Trophoblast cell (in vitro differentiated cells and primary cell): ENCODE data around the gene FIZ1.
"Not testable (repeated sequence)": the region's sequence is repeated elsewhere in the genome, so short reads cannot be mapped to it uniquely, and the experiment has no call there.

Experiments used
- DNase-seq, 2 donors: peaks; one replicate each; pipeline ENCODE4 v3.0.0-alpha.2; 2016
- H2AFZ ChIP-seq: 2 replicates; pipeline ENCODE4 v1.6.1; 2013; ENCODE audit warnings: low read length, moderate library complexity, mild to moderate bottlenecking; ENCODE audit not compliant: insufficient read depth, poor library complexity
- H2AK5ac ChIP-seq: 2 replicates; pipeline ENCODE4 v1.6.1; 2013; ENCODE audit warnings: mild to moderate bottlenecking, low read length
- H2BK120ac ChIP-seq: 2 replicates; pipeline ENCODE4 v1.6.1; 2013; ENCODE audit warnings: low read length, mild to moderate bottlenecking, moderate library complexity; ENCODE audit not compliant: insufficient read depth, poor library complexity
- H2BK12ac ChIP-seq: 2 replicates; pipeline ENCODE4 v1.6.1; 2013; ENCODE audit warnings: mild to moderate bottlenecking, low read length, moderate library complexity
- H2BK5ac ChIP-seq: 2 replicates; pipeline ENCODE4 v1.6.1; 2013; ENCODE audit warnings: low read length, low read depth, moderate library complexity, mild to moderate bottlenecking; ENCODE audit not compliant: poor library complexity
- H3K14ac ChIP-seq: 2 replicates; pipeline ENCODE4 v1.6.1; 2013; ENCODE audit warnings: mild to moderate bottlenecking, low read length
- H3K18ac ChIP-seq: 2 replicates; pipeline ENCODE4 v1.6.1; 2013; ENCODE audit warnings: mild to moderate bottlenecking, low read length
- H3K23ac ChIP-seq: 2 replicates; pipeline ENCODE4 v1.6.1; 2013; ENCODE audit warnings: low read length
- H3K27ac ChIP-seq: 2 replicates; pipeline ENCODE4 v1.5.1; 2013; ENCODE audit warnings: low read depth, mild to moderate bottlenecking, inconsistent platforms, low read length, moderate library complexity
- H3K27me3 ChIP-seq: 2 replicates; pipeline ENCODE4 v1.6.1; 2013; ENCODE audit warnings: inconsistent platforms, mild to moderate bottlenecking, low read length, moderate library complexity; ENCODE audit not compliant: insufficient read depth
- H3K36me3 ChIP-seq, 2 experiments: 1 replicate in 1 of 2; 2 replicates in 1 of 2; pipeline ENCODE4 v1.6.1; 2013; ENCODE audit warnings: low read length in 2 of 2, mild to moderate bottlenecking in 2 of 2, moderate library complexity in 1 of 2; ENCODE audit not compliant: insufficient read depth in 2 of 2, control insufficient read depth in 1 of 2
- H3K4ac ChIP-seq: 2 replicates; pipeline ENCODE4 v1.6.1; 2013; ENCODE audit warnings: low read depth, mild to moderate bottlenecking, low read length, moderate library complexity
- H3K4me1 ChIP-seq, 2 experiments: 1 replicate in 1 of 2; 2 replicates in 1 of 2; pipeline ENCODE4 v1.6.1; 2013; ENCODE audit warnings: low read length in 2 of 2, mild to moderate bottlenecking in 2 of 2, moderate library complexity in 1 of 2; ENCODE audit not compliant: insufficient read depth in 2 of 2, control insufficient read depth in 1 of 2
- H3K4me2 ChIP-seq: 2 replicates; pipeline ENCODE4 v1.6.1; 2013; ENCODE audit warnings: inconsistent platforms, mild to moderate bottlenecking, low read length, moderate library complexity
- H3K4me3 ChIP-seq: 2 replicates; pipeline ENCODE4 v1.5.1; 2013; ENCODE audit warnings: mild to moderate bottlenecking, low read depth, low read length, inconsistent platforms
- H3K79me1 ChIP-seq: one replicate; pipeline ENCODE4 v1.6.1; 2013; ENCODE audit warnings: low read length
- H3K79me2 ChIP-seq: 2 replicates; pipeline ENCODE4 v1.6.1; 2013; ENCODE audit warnings: low read length, mild to moderate bottlenecking; ENCODE audit not compliant: control insufficient read depth, insufficient read depth, poor library complexity
- H3K9ac ChIP-seq: 2 replicates; pipeline ENCODE4 v1.6.1; 2013; ENCODE audit warnings: mild to moderate bottlenecking, low read length
- H3K9me3 ChIP-seq: 2 replicates; pipeline ENCODE4 v1.6.1; 2013; ENCODE audit warnings: low read depth, mild to moderate bottlenecking, control low read depth, inconsistent platforms, low read length; ENCODE audit not compliant: insufficient read depth
- H4K12ac ChIP-seq: 2 replicates; pipeline ENCODE4 v1.6.1; 2013; ENCODE audit warnings: low read depth, mild to moderate bottlenecking, low read length, moderate library complexity
- H4K8ac ChIP-seq: 2 replicates; pipeline ENCODE4 v1.6.1; 2013; ENCODE audit warnings: low read depth, mild to moderate bottlenecking, low read length, moderate library complexity
- H4K91ac ChIP-seq: one replicate; pipeline ENCODE4 v1.6.1; 2013; ENCODE audit warnings: low read depth, mild to moderate bottlenecking, low read length, moderate library complexity
- WGBS: extraction: QIAGEN DNeasy Blood & Tissue Kit; methylation state at CpG from one replicate; pipeline ENCODE4 v1.1.7; 2013; ENCODE audit warnings: missing lambda C conversion rate; ENCODE audit not compliant: insufficient read length, insufficient coverage; ENCODE audit errors: extremely low coverage; 5-methylcytosine and 5-hydroxymethylcytosine counted together

Gene FIZ1

DNA sequence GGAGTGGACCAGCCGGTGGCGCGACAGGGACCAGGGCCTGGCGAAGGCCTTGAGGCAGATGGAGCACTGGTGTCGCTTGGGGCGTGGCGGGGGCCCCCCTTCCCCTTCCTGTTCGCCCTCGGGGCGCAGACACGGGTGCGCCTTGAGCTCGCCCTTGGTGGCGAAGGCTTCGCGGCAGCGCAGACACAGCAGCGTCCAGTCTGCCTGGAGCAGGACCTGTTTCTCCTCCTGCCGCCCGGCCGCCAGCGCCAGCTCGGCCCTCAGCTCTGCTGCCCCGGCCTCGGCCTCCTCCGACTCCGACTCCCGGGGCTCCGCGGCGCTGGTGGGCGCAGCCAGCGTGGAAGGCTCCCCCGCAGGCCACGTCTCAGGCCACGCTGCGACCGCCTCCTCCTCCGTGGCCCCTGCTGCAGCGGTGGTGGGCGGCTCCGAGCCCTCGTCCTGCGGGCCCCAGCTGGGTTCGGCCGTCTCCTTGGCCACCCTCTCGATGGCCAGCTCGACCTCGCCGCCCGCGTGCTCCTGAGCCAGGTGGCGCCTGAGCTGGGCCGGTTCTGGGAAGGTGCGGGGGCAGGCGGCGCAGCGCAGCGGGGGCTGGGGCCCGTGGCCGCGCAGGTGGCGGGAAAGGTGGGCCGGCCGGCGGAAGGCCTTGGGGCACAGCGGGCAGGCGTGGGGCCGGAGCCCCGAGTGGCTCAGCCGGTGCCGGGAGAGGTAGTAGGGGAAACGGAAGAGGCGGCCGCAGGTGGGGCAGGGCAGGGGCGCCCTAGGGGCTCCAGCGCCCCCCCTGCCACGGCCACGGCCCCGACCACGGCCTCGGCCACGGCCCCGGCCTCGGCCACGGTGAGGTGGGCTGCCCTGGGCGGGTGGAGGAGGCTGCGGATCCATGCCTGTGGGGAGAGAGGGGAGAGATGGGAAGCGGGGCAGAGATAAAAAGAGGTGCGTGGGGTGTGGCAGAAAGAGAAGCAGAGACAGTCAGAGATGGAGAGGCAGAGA, 20.3 kb downstream of the FIZ1 start:
- WGBS = no CpG with 5 or more reads among the region's 90 CpGs
- H3K79me2 ChIP-seq = peaks cover 11% of the 10 kb centered on the region
- no peak overlapping the region for H3K9ac ChIP-seq
- no peak overlapping the region for H2BK5ac ChIP-seq
- H2AK5ac ChIP-seq = no peak overlapping the region
- peaks cover 13% of the 10 kb centered on the region for H3K79me1 ChIP-seq
- H3K23ac ChIP-seq = no peak overlapping the region
- no peak overlapping the region for H3K14ac ChIP-seq
- no peak overlapping the region for H2BK12ac ChIP-seq
- H4K12ac ChIP-seq = peak overlapping the region; percentile 10
- H4K91ac ChIP-seq = peak overlapping the region; percentile 78
- H3K4me2 ChIP-seq = peak overlapping the region; percentile 81
- H3K27me3 ChIP-seq = no peaks in the 10 kb centered on the region
- H2BK120ac ChIP-seq = no peak overlapping the region
- DNase-seq = no peak
- H3K36me3 ChIP-seq = peaks cover 25 to 26% of the 10 kb centered on the region in 2 experiments
- no peak overlapping the region for H2AFZ ChIP-seq
- no peak overlapping the region for H3K18ac ChIP-seq
- H3K4me1 ChIP-seq = peaks cover 3 to 7% of the 10 kb centered on the region in 2 experiments
- no peak overlapping the region for H3K27ac ChIP-seq
- H4K8ac ChIP-seq = no peak overlapping the region
- peaks cover 2% of the 10 kb centered on the region for H3K9me3 ChIP-seq
- peak overlapping the region; percentile 84 for H3K4ac ChIP-seq
- peak overlapping the region; percentile 10 for H3K4me3 ChIP-seq

DNA sequence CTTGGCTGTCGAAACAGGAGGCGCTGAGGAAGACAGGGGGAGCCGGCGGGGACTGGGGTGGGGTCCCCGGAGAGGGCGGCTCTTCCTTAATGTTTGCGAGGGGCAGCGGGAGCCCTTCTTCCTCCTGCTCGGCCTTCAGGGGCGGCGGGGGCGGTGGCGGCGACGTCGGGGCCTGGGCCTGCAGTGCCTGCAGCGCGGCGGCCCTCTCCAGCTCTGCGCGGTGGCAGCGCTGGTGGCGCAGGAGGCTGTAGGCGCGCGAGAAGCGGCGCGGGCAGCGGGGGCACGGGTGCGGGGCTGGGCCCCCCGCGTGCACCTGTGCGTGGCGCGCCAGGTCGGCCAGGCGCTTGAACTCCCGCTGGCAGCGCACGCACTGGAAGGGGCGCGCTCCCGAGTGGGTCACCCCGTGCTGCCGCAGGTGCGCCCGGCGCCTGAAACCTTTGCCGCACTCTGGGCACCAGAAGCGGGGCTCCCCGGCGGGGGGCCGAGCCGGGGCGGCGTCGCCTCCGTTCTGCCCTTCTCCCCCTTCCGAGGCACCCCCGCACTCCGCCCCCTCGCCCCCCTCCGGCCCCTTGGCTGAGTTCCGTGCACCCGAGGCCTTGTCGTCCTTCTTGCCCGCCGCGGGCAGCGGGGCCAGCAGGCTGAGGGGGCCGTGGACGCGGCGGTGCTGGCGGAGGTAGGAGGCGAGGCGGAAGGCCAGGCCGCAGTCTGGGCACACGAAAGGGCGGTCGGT, 21.1 kb downstream of the FIZ1 start:
- no peak overlapping the region for H2BK5ac ChIP-seq
- peaks cover 13% of the 10 kb centered on the region for H3K79me1 ChIP-seq
- H3K4me2 ChIP-seq = no peak overlapping the region
- peaks cover 3 to 7% of the 10 kb centered on the region in 2 experiments for H3K4me1 ChIP-seq
- no peak overlapping the region for H2BK12ac ChIP-seq
- H3K27me3 ChIP-seq = no peaks in the 10 kb centered on the region
- no peak for DNase-seq
- H3K4me3 ChIP-seq = no peak overlapping the region
- H3K36me3 ChIP-seq = peaks cover 25 to 26% of the 10 kb centered on the region in 2 experiments
- no peak overlapping the region for H2AK5ac ChIP-seq
- H2AFZ ChIP-seq = no peak overlapping the region
- no peak overlapping the region for H3K18ac ChIP-seq
- peaks cover 11% of the 10 kb centered on the region for H3K79me2 ChIP-seq
- no peak overlapping the region for H2BK120ac ChIP-seq
- H4K12ac ChIP-seq = no peak overlapping the region
- H4K91ac ChIP-seq = no peak overlapping the region
- peaks cover 2% of the 10 kb centered on the region for H3K9me3 ChIP-seq
- no peak overlapping the region for H3K23ac ChIP-seq
- no peak overlapping the region for H3K9ac ChIP-seq
- no peak overlapping the region for H3K27ac ChIP-seq
- no peak overlapping the region for H3K4ac ChIP-seq
- no peak overlapping the region for H3K14ac ChIP-seq
- H4K8ac ChIP-seq = no peak overlapping the region
- WGBS = no CpG with 5 or more reads among the region's 83 CpGs

DNA sequence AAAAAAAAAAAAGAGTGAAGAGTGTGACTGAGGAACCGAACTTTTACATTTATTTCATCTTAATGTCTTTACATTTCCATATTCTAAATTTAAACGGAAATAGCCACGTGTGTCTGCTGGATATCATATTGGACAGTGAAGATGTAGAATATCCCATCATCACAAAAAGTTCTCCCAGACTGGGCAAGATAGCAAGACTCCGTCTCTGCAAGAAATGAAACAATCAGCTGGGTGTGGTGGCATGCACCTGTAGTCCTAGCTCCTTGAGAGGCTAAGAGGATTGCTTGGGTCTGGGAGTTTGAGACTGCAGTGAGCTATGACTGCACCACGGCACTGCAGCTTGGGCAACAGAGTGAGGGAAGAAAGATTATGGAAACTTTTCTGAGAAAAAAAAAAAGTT, 22.6 kb downstream of the FIZ1 start:
- H3K4me2 ChIP-seq = no peak overlapping the region
- H2AFZ ChIP-seq = no peak overlapping the region
- H3K9me3 ChIP-seq = peaks cover 2% of the 10 kb centered on the region
- no peak overlapping the region for H4K8ac ChIP-seq
- peaks cover 25 to 26% of the 10 kb centered on the region in 2 experiments for H3K36me3 ChIP-seq
- no peak overlapping the region for H3K27ac ChIP-seq
- no peak overlapping the region for H3K14ac ChIP-seq
- H3K27me3 ChIP-seq = no peaks in the 10 kb centered on the region
- H2BK12ac ChIP-seq = no peak overlapping the region
- no peak overlapping the region for H3K9ac ChIP-seq
- no peak overlapping the region for H4K12ac ChIP-seq
- no peak overlapping the region for H3K4ac ChIP-seq
- H3K18ac ChIP-seq = no peak overlapping the region
- H3K23ac ChIP-seq = no peak overlapping the region
- H3K79me1 ChIP-seq = peaks cover 13% of the 10 kb centered on the region
- no peak overlapping the region for H2BK120ac ChIP-seq
- no CpG with 5 or more reads among the region's 5 CpGs for WGBS
- H4K91ac ChIP-seq = no peak overlapping the region
- H3K79me2 ChIP-seq = peaks cover 11% of the 10 kb centered on the region
- DNase-seq = no peak
- H2BK5ac ChIP-seq = no peak overlapping the region
- H3K4me3 ChIP-seq = no peak overlapping the region
- H3K4me1 ChIP-seq = peaks cover 3 to 7% of the 10 kb centered on the region in 2 experiments
- H2AK5ac ChIP-seq = no peak overlapping the region

DNA sequence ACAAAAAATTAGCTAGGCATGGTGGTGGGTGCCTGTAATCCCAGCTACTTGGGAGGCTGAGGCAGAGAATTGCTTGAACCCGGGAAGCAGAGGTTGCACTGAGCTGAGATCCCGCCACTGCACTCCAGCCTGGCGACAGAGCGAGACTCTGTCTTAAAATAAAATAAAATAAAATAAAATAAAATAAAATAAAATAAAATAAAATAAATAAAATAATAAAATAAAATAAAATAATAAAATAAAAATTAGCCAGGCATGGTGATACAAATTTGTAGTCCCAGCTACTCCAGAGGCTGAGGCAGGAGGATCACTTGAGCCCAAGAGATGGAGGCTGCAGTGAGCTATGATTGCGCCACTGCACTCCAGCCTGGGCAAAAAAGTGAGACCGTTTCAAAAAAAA, 25.4 kb downstream of the FIZ1 start:
- not testable (repeated sequence) for H3K18ac ChIP-seq, H3K9ac ChIP-seq, H3K79me2 ChIP-seq, H3K4me2 ChIP-seq, H3K4me3 ChIP-seq, H2BK120ac ChIP-seq, H3K9me3 ChIP-seq, H2AFZ ChIP-seq, H3K27ac ChIP-seq, H2AK5ac ChIP-seq, H4K12ac ChIP-seq, H4K91ac ChIP-seq, H3K14ac ChIP-seq, H2BK5ac ChIP-seq, H3K27me3 ChIP-seq, H4K8ac ChIP-seq, H2BK12ac ChIP-seq, H3K23ac ChIP-seq, H3K4me1 ChIP-seq, H3K79me1 ChIP-seq, DNase-seq, H3K4ac ChIP-seq
- WGBS = no CpG with 5 or more reads among the region's 6 CpGs
- H3K36me3 ChIP-seq = peaks cover 21% of the 10 kb centered on the region in 2 experiments
